22Rv1 (cell line): ENCODE measurements around the gene CENPS.

ENCODE experiments used
- ZFX ChIP-seq: fragments of 450-650 bp; IDR thresholded peaks from 2 replicates; pipeline ENCODE4 v1.6.1; 2017; ENCODE audit warnings: antibody characterized with exemption, borderline replicate concordance
- TF ChIP-seq, protein P1 (sequence below): fragments of 450-650 bp; IDR thresholded peaks from 2 replicates; pipeline ENCODE4 v1.5.1; 2017; ENCODE audit warnings: mild to moderate bottlenecking

DNA sequence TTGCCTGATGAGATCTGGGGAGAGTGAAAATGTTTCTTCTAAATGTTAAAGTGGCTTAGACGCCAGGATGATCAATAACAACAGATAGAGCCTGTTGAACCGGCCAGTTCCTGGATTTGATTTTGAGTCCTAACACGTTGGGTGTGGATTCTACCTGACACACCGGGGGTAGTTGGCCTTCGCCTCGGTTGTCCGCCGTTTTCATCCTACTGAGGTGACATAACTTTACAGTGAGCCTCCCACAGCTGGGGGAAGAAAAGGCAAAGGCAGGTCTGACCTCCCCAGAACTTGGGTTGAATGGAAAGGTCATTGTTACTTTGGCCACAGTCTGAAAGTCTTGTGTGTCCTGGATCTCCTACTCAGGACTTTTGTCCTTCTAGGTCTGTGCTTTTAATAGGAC is 30.2 kb upstream of the CENPS start:
- TF ChIP-seq, protein P1, sequence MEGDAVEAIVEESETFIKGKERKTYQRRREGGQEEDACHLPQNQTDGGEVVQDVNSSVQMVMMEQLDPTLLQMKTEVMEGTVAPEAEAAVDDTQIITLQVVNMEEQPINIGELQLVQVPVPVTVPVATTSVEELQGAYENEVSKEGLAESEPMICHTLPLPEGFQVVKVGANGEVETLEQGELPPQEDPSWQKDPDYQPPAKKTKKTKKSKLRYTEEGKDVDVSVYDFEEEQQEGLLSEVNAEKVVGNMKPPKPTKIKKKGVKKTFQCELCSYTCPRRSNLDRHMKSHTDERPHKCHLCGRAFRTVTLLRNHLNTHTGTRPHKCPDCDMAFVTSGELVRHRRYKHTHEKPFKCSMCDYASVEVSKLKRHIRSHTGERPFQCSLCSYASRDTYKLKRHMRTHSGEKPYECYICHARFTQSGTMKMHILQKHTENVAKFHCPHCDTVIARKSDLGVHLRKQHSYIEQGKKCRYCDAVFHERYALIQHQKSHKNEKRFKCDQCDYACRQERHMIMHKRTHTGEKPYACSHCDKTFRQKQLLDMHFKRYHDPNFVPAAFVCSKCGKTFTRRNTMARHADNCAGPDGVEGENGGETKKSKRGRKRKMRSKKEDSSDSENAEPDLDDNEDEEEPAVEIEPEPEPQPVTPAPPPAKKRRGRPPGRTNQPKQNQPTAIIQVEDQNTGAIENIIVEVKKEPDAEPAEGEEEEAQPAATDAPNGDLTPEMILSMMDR: no peak
- no peak for TF ChIP-seq ZFX
